HS-27A (cell line): ENCODE results near the gene TBC1D22A.
"Not testable (repeated sequence)": the region's sequence is repeated elsewhere in the genome, so short reads cannot be mapped to it uniquely, and the experiment has no call there.

Source experiments
- DNase-seq: peaks from one replicate; pipeline ENCODE4 v3.0.0-alpha.2; 2012; ENCODE audit warnings: low read depth, missing footprints

The TBC1D22A gene

DNA sequence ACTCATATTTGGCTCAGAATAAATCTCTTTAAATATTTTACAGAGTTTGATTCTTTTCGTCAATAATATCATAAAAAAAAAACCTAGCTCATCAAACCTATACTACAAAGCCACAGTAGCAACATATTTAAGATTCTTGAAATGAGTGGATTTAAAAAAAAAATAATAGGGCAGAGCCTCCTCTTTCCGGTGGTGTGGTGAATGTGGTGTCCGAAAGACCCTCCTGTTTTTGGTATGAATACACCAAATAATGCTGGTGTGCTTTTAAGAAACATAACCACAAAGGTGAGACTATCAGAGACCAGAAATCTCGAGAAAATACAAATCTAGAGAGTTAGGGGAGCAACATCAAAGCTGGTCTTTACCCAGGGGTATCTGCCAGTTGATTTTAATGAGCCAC is 342.6 kb downstream of the TBC1D22A start:
- no peak for DNase-seq

DNA sequence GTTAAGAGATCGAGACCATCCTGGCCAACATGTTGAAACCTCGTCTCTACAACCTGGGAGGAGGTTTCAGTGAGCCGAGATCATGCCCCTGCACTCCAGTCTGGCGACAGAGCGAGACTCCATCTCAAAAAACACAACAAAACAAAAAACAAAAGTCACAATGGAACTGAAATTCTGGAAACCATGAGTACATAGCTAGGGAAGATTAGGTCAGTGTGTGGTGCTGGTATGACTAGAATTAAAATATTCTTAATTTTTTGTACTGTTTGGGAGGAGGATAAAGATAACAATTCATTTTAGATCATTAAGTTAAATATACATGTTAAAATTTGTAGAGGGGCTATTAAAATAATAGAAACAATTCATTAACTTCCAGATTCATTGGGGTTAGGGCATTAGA is 344.4 kb downstream of the TBC1D22A start:
- no peak for DNase-seq

DNA sequence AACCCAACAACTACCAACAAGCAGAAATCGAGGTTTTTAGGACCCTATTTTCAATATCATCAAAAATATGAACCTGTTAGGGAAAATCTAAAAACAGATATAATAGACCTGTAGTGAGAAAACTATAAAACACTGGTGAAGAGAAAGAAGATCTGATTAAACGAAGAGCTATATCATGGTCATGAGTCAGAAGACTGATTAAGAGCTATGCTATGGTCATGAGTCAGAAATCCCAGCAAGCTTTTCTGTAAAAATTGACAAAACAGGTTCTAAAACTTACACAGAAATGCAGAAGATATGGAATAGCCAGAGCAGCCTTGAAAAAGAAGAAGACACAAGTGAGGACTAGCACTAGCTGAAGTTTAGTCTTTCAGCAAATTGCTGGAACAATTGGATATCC is 345.0 kb downstream of the TBC1D22A start:
- peak; percentile 24 for DNase-seq

DNA sequence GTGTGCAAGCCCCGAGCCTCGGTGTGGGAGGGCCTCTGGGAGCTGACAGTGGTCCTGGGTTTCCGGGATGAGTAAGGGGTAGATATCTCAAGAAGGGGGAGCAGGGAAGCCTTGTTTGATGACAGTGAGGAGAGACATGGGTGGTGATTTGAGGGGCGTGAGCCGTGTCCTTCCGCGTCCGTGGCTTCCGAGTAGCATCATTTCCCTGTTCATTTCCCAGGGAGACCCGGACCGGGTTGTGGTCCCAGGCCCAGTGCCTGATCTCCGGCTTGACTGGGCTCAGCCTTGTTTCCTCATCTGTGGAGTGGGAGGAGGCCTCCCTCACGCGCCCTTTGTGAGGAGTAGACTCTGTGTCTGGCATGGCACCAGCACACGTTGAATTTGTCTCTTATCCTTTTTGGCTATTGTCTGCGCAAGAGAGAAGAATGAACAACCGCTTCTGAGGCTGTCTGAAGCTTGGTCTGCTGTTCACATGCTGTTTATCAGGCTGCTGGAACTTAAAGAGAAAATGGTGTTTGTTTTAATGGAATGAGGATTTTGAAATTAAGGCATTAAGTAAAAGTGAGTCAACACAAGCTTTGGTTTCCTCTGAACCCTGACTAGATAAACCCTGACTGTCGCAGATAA is 348.5 kb downstream of the TBC1D22A start:
- DNase-seq: no peak

DNA sequence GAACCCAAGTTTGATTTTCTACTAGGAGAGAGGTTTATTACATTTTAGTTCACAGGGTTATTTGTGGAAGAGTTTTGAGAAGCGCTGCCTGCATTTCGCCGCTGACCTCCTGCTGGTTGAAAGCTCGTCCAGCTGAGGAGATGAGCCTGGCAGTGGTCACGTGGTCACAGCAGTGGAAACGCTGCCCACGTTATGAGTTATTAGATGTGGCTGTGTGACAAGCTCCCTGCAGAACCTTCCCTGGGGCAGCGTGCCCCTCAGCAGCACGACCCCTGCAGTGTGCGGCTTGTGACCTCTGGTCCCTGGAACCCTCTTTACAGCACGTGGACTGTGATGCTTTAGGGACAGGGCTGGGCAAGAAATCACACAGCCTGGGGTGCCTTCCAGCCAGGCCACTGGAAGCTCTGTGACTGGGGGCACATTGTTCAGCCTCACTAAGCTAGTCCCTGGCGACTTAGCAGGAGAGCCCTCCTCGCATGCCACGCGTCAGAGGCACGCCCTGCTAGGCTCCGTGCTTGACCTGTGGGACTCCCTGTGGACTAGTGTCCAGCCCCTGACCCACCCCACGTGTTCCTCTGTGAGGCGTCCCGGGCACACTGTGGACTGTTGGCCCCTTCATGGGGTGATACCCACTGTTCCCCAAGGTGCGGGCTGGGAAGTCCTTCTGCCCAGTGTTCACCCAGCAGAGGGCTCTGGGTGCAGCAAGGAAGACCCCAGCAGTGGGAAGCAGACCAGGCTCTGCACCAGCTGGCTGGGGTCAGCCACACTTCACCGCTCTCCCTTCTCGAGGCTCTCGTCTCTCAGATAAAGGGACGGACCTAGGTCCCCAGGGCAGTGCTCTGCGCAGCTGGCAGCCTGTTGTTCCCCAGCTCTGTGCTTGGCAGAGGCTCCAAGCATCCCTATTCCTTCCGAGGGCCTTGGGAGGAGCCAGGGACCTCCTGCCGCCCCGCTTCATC is 349.5 kb downstream of the TBC1D22A start:
- no peak for DNase-seq

DNA sequence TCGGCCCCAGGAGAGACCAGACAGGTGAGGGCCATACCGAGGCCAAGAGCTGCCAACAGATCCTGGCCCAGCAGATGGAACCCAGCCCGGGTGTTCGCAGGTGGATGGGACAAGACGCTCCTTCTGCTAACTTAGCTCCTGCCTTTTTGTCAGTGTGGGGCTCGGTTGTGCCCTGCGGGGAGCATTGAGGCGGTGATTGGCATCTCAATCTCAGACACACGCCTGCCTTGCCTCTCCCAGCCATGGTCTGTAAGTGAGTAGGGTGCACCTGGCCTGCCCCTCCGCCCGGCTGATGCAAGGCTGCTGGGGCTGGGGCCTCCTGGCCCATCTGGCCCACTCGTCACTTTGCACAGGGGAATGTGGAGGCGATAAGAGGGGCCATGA is 350.1 kb downstream of the TBC1D22A start:
- no peak for DNase-seq

DNA sequence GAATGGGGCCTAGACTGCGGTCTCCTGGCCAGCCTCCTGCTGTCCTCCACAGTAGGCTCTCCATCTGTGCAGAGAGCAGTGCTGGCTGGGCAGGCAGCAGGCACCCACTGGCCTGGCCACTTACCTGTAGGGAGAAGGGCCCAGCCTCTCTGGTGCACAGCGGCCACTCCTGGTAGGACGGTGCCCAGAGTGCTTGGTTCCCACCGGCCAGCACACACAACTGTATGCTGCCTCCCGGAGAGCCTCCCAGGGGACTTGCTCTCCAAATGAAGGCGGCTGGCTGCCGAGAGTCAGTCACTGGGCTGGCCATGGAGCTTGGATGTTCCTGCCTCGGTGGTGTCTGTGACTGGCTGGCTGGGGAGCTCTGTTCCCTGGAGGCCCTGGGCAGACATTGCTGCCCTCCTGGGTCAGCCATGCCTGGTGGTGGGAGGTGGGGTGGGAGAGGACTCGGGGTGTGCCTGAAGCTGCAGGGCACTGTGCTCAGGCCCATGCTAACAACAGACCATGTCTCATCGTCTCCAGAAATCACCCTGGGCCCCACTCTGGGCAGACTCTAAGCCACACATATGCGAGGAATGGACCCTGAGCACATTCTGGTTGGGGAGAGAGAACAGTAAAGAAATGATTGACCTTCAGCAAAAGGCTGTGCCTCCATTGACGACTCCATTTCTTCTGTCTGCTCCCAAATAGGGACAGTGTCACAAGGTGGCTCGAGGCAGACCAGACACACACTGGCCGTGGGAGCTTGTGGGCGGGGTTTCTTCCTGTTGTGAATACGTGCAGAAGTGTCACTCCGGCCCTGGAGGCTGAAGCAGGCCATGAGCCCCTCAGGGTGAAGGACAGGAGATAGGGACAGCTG is 350.8 kb downstream of the TBC1D22A start:
- no peak for DNase-seq

DNA sequence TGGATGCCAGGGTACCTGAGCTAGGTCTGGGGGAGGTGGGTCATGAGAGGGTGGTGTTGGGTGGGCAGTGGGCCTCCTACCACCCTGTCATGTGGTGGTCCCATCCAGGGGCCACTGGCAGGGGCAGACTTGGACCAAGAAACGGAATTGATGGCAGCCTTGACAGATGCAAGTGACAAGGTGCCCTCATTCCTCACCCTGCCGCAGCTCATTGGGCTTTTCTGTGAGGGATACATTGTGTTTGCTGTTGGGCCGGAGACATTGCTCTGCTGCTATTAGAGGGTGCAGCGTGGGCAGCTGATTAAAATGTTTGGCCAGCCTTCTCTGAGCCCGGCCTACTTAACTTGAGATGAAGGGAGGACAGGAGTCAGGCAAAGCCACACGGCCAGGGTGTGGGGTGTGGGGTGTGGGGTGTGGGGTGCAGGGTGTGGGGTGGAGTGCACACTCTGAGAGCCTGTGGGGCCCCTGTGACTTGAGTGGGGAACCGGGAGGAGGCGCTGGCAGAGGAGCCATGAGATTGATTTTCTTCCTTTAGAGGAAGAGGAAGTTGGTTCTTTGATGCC is 351.5 kb downstream of the TBC1D22A start:
- no peak for DNase-seq

DNA sequence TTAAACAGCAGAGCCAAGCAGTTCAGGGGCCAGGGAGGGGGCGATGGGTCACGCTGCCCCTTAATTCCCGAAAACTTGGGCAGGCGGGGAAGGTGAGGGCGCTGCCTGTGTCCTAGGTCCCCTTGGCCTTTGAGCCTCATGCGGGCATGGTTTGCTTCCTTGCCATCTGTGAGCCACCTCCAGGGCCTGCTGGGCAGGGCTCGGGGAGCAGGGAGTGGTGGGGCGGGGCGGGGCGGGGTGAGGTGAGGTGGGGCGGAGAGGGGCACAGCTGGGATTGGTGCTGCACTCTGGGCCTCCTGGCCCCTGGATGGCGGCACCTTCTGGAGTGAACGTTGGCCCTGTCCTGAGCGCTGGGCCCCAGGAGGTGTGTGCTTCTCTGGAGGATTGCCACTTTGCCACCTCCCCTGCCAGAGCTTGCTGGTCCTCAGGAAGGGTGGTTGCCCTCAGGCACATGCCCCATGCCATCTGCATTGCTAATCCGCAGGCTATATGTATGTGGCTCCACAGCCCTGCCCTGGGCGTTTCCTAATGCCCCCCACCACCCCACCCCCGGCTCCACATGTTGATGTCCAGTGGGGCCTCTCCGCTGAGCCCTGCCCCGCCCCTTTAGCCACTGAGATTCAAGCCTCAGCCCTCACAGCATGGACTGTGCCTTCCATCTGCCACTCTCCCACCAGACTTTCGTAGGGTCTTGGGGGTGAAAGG is 352.5 kb downstream of the TBC1D22A start:
- no peak for DNase-seq

DNA sequence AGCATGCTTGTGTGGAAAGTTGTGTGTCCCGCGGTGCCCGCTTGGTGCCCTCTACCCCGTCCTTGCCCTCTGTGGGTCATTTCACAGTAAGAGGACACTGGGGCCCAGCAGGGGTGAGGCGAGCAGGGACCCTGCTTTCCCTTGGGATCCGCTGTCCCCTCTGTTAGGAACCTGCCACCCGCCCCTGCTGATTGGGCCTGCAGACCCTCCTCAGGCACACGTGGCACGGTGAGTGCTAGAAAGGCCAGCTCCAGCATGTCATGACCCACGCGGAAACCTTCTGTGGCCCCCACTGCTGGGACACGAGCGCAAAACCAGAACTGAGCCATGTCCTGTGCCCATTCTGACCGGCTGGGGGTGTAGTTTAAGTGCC is 353.1 kb downstream of the TBC1D22A start:
- DNase-seq: no peak

DNA sequence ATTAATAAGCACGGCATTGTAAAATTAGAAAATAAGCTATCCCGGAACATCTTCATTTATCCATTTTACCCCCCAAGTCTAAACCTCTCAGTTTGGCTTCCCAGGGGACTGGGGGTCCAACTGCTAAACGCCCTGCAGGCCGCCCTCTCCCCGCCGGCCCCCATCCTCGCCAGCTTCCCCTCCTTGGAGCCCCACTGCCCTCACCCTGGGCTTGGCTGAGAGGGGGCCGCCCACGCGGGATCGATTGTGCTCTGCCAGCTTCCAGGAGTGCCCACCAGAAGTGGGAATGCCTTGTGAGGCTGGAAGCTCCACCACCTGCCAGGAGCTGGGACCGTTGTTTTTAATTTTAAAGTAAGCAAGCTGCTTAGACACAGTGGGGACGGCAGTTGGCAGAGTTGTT is 353.5 kb downstream of the TBC1D22A start:
- DNase-seq: no peak

DNA sequence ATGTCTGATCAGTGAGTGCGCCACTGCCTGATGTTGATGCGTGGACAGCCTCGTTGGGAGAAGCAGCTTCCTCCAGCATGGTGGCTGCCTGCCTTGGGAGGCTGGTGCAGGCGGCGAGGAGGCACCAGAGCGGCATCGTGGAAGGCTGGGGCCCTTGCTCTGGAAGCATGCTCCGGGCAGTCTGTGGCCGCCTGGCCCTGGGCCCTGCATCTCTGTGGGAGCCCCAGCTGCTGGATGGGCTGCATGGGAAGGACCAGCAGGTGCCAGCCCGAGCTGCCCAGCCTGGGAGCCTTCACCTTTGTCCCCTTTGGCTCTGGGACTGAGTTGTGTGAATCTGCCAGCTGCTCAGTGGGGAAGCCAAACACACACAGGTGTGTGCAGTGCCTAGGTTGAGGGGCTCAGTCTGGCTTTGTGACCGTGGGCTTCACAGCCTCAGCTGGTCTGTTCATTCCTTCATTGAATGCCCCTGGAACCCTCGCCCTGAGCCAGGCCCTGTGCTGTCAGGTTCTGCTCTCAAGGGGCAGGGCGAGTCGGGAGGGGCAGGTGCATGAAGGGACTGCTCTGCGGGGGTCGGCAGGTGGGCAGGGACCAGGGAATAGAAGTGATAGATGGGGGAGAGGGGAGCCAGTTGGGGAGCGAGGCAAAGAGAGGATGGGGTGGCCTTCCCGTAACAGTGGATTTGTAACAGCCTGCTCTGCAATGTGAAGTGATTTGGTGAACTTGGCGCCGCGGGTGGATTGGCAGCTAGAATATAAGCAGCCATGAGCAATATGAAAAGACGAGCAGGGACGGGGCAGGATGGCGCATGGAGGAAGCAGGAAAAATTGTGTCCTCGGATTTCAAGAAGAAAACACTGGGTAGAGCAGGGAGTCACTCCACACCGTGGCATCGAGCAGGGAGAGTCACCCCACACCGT is 354.2 kb downstream of the TBC1D22A start:
- no peak for DNase-seq

DNA sequence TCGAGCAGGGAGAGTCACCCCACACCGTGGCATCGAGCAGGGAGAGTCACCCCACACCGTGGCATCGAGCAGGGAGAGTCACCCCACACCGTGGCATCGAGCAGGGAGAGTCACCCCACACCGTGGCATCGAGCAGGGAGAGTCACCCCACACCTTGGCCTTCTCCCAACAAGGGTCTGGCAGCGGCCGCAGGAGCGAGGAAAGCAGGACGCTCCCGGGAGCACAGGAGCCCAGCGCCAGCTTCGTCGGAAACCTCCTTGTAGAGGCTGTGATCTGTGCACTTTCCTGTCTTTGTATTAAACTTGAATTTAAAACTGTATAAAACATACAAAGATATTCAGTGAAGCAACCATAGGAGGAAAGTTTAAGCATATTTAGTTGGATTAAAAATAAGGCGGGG is 355.0 kb downstream of the TBC1D22A start:
- DNase-seq: not testable (repeated sequence)

DNA sequence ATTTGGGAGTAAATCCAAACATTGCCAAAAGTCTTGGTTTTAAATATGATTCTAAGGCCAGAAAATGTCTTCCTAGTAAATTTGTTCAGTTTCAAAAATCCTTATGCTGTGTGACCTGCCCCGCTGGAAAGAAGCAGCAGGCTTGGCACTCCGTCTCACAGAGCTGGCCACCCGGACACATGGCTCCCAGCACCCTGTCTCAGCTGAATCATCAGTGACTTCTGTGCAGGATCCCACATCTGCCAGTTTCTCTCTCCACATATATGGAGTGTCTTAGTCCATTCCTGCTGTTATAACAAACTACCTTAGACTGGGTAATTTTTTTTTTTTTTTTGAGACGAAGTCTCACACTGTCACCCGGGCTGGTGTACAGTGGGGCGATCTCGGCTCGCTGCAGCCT is 356.7 kb downstream of the TBC1D22A start:
- DNase-seq: no peak

DNA sequence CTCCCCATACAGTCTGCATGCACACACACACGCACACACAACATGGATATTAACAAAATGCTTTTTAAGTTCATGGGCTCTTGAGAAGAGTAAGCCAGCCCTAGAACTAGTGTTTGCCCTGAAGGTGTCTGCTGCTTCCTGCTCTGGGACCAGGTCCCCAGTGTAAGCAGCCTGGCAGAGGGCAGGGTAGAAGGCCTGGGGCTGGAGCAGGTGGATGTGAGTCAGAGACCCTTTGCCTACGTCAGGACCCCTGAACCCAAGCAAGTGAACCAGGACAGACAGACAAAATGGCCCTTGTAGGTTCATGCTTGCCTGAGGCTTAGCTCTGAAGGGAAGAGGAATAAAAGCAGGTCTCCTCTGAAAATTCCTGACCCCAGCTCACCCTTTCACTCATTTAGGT is 357.9 kb downstream of the TBC1D22A start:
- no peak for DNase-seq

DNA sequence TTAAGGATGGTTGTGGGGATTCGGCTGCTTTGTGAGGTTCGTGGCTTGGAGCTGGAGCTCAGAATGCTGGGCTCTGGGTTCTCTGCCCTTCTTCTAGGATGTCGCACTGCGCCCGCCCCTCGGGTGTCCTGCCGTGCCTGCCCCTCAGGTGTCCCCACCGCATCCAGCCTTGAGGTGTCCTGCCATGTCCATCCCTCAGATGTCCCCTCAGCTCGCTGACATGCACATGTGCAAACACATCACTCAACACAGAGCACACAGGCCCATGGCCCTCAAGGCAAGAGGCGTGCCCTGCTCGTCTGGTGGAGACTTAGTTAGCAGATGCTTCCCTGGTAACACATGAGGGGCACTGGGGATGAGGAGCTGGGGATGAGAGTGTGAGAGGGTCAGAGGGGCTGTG is 359.3 kb downstream of the TBC1D22A start:
- no peak for DNase-seq

DNA sequence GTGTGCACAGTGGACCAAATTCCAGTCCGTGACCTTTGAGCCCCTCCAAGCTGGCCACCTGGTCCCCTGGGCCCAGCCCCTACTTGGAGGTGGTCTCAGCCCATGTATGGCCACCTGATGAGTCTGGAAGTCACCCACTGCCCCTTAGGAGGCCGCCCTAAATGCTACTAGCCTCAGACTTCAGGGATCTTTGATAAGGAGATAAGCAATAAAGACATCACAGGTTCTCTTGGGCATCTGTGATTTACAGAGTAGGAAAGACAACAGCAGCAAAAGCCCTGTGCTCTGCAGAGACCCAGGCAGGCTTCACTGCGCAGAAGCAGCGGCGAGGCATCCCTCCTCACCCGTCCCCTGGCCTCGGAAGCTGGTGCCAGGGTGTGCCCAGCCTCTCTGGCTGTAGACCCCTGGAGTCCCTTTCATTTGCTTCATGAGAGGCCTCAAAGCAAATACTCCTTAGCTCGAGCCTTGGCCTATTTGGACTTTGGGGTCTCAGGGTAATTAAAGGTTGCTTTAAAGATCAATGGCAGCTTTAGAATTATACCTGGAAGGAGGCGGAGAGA is 360.1 kb downstream of the TBC1D22A start:
- no peak for DNase-seq

DNA sequence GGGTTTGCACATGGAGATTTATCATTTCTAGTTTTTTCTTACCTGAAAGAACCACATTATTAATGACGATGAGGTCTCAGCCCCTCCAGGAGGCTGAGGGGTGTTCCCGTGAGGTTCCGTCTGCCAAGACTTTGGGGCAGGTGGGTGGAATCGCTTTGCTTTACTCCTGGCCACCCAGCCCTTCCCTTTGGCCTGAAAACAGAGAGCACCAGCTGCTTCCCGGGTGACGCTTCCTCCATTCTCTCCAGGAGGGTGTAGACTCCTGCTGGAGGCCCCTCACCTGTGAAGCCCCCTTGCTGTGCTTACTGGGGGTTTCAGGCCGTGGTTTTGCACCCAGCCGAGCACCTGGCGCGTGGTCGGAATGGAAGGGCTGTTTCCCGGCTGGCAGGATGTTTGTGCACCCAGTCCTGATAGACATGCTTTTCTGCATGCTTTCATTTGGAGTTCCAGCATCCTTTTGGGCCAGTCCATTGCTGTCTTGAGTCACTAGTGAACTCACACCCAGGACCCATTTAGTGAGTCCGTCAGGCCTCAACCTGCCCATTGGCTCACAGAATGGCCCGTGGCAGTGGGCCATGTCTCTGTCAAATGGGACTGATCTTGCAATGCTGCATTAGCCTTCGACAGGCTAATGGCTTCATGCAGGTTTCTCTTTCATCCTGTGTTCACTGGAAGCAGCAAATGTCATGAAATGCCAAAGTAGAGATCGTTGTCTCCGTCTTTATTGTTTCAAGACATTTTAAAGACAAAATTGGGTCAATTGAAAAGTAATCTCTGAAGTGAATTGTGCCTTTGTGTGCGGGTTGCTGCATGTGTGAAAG is 360.8 kb downstream of the TBC1D22A start:
- DNase-seq: no peak

DNA sequence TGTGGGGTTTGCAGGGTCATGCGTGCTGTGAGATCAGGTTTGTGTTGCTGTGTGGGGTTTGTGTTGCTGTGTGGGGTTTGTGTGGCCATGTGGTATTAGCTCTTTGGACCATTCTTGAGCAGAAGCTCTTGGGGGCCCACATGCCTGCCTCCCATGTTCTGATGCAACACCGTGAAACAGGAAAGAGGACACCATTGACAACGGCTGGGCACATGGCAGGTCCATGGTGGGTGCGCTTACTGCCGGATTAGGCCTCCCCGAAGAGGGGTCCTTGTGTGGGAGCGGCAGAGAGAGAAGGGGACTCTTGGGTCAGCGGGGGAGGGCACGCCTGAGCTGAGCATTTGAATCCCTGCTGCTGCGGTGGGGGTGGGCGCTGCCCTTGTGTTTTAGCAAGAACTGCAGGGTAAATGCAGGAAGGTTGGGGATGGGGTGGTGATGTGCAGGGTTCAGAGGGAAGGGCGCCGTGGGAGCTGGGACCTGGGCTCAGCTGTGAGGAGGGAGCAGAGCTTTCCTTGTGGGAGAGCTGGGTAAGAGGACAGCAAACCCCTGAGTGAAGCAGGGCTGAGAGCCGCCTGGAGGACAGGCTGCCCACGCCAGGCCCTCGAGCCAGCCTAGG is 361.5 kb downstream of the TBC1D22A start:
- DNase-seq: no peak
